Psoas muscle (tissue), 8 donors: Measurements from ENCODE around the gene WNT3. TPM values are rescaled to one million over a fixed set of nuclear protein-coding genes. Genes with fewer than 3 reads are reported as not detected.
"Not testable (repeated sequence)": the region's sequence is repeated elsewhere in the genome, so short reads cannot be mapped to it uniquely, and the experiment has no call there.

ENCODE experiments used
- ATAC-seq, 4 donors: fragments of 200-7000 bp; cut with Tn5 transposase; one replicate each; pipeline ENCODE4 v1.9.1; 2020; ENCODE audit warnings: moderate library complexity in 3 of 4, mild to moderate bottlenecking in 2 of 4
- DNase-seq, 2 donors: peaks; one replicate each; pipeline ENCODE4 v3.0.0-alpha.2; 2020
- H3K27ac ChIP-seq: fragments of 200-600 bp; one replicate; pipeline ENCODE4 v1.8.0; 2022
- H3K27me3 ChIP-seq, 3 donors: fragments of 200-600 bp in 1 of 3; one replicate each; pipeline versions ENCODE4 v1.6.1 to v1.8.0; 2013 to 2022; ENCODE audit warnings: low read length in 2 of 3, mild to moderate bottlenecking in 2 of 3, moderate library complexity in 1 of 3; ENCODE audit not compliant: insufficient read depth in 3 of 3
- H3K36me3 ChIP-seq, 2 donors: fragments of 200-600 bp in 1 of 2; one replicate each; pipeline versions ENCODE4 v1.6.1 to v1.8.0; 2013 to 2022; ENCODE audit warnings: low read depth in 1 of 2, mild to moderate bottlenecking in 1 of 2, moderate library complexity in 1 of 2; ENCODE audit not compliant: insufficient read depth in 1 of 2
- H3K4me1 ChIP-seq: fragments of 200-600 bp; one replicate; pipeline ENCODE4 v1.8.0; 2022
- H3K4me3 ChIP-seq: fragments of 200-600 bp; one replicate; pipeline ENCODE4 v1.8.0; 2022; ENCODE audit warnings: mild to moderate bottlenecking
- H3K9me3 ChIP-seq: fragments of 200-600 bp; one replicate; pipeline ENCODE4 v1.8.0; 2022
- CTCF ChIP-seq: fragments of 200-600 bp; IDR thresholded peaks from one replicate; pipeline ENCODE4 v1.8.0; 2022; ENCODE audit warnings: antibody characterized with exemption
- WGBS, 3 donors: extraction: QIAGEN DNeasy Blood & Tissue Kit; methylation state at CpG; one replicate each; pipeline versions ENCODE4 v1.1.6 to v1.1.7; 2013; 5-methylcytosine and 5-hydroxymethylcytosine counted together
- intact Hi-C, 2 donors: fragments of 100-400 bp; cut with DNase I; formaldehyde crosslinking; loops; one replicate each; pipeline versions ENCODE4 v1.11.0 to v1.14.2; 2022
- polyA plus RNA-seq, 3 donors: library from polyadenylated mRNA; stranded (reverse); fragments of 200-250 nt; gene quantifications; one replicate each; pipeline ENCODE4 v1.2.3, GENCODE V29; 2013
- total RNA-seq, 4 donors: library from RNA; stranded (reverse); fragmentation: NEBNext Ultra II Directional in 2 of 4; extraction: Animal tissue kit (Norgen Biotek cat#: 25700) in 2 of 4; gene quantifications; one replicate each; pipeline versions ENCODE4 v1.2.1 to v1.2.4, GENCODE V29; 2021 to 2023
- donor health status: healthy with polysubstance abuse.
- donor health status: DM: no; HTN: no; CAD: no; lungs with moderate emphysema.
- donor health status: Bipolar disorder and iron deficiency.
- donor health status: healthy.
- donor health status: DM: yes; HTN: yes; CAD: no.
- donor health status: DM: no; HTN: no; CAD: no.
- donor health status: DM: no; HTN: no; CAD: no.
- donor health status: DM: yes; HTN: yes; CAD: no.

Gene WNT3
- total and polyA plus RNA-seq, 7 donors, result 0.06 to 0.36 (median 0.10) TPM; not detected in 2

- Histone ChIP-seq H3K27me3 (peaks cover 0 to 5% (median 3%) of the 10 kb centered on the region in 3 donors), H3K4me1 (no peaks in the 10 kb centered on the region), H3K36me3 (no peaks in the 10 kb centered on the region), H3K4me3 (no peak overlapping the region), H3K9me3 (no peaks in the 10 kb centered on the region), H3K27ac (no peak overlapping the region)
- DNase-seq (no peak), ATAC-seq (no peak)
- no peak for TF ChIP-seq CTCF
- 83 to 92% (median 86%) methylated on average over 3 of the region's 3 CpGs for WGBS, 3 donors
- intact Hi-C loops, result no loop called here
These were observed 55.1 kb downstream of the WNT3 start for GRCh38 chr17:46763416-46763815.

DNA sequence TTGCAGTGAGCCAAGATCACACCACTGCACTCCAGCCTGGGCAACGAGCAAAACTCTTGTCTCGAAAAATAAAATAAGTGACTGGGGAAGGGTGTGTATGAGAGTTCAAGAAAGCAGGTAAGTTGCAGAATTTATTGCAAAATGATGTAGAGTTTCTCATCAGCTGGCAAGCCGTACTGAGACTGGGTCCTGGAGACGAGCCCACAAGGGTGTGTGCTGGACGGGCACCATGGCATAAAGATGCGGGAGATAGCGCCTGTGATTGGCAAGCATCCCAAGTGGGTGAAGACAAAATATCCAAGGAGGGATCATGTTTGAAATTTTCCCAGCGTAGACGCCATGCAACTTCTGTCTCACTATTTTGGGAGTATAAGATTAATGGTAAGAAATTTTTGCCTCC lies 59.4 kb downstream of the WNT3 start:
- 74 to 88% (median 75%) methylated on average over 9 of the region's 9 CpGs for WGBS, 3 donors
- Histone ChIP-seq H3K9me3 (no peaks in the 10 kb centered on the region), H3K27ac (no peak overlapping the region), H3K4me3 (no peak overlapping the region), H3K4me1 (no peaks in the 10 kb centered on the region), H3K27me3 (no peaks in the 10 kb centered on the region), H3K36me3 (peaks cover 14 to 39% of the 10 kb centered on the region in 2 donors)
- DNase-seq (no peak), ATAC-seq (peak in 1 of 4 donors; percentile 28)
- intact Hi-C loops, result no loop called here
- no peak for TF ChIP-seq CTCF

- intact Hi-C loops, result no loop called here
- no peaks in the 10 kb centered on the region for H3K27me3 ChIP-seq
- H3K36me3 ChIP-seq, result peaks cover 14 to 45% of the 10 kb centered on the region in 2 donors
- no peak overlapping the region for H3K4me3 ChIP-seq
- no peak for TF ChIP-seq CTCF
- DNase-seq (no peak), ATAC-seq (no peak)
- no peak overlapping the region for H3K27ac ChIP-seq
- no peaks in the 10 kb centered on the region for H3K9me3 ChIP-seq
- 94 to 97% (median 95%) methylated on average over 5 of the region's 5 CpGs for WGBS, 3 donors
- H3K4me1 ChIP-seq, result no peaks in the 10 kb centered on the region
These were observed 59.9 kb downstream of the WNT3 start for GRCh38 chr17:46758614-46759013.

DNA sequence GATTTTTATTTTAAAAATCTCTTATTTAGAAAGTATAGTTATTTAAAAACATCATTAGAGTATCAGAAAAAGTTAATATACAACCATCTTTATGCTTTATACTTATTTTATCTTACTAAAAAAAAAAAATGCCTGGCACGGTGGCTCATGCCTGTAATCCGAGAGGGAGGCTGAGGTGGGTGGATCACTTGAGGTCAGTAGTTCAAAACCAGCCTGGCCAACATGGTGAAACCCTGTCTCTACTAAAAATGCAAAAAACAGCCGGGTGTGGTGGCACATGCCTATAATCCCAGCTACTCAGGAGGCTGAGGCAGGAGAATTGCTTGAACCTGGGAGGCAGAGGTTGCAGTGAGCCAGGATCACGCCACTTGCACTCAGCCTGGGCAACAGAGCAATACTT lies 60.9 kb downstream of the WNT3 start:
- intact Hi-C loops, DNase-seq, ATAC-seq, H3K27ac ChIP-seq, H3K4me1 ChIP-seq, H3K4me3 ChIP-seq, H3K27me3 ChIP-seq, H3K9me3 ChIP-seq: not testable (repeated sequence)
- 62 to 72% (median 63%) methylated on average over 4 of the region's 4 CpGs for WGBS, 3 donors
- peaks cover 14 to 55% of the 10 kb centered on the region in 2 donors for H3K36me3 ChIP-seq

- intact Hi-C loops, result no loop called here
- DNase-seq (no peak), ATAC-seq (no peak)
- Histone ChIP-seq H3K9me3 (no peaks in the 10 kb centered on the region), H3K36me3 (peaks cover 14 to 62% of the 10 kb centered on the region in 2 donors), H3K4me3 (no peak overlapping the region), H3K27me3 (no peaks in the 10 kb centered on the region), H3K4me1 (no peaks in the 10 kb centered on the region), H3K27ac (no peak overlapping the region)
- TF ChIP-seq CTCF, result no peak
- 84 to 89% (median 84%) methylated on average over 2 of the region's 2 CpGs for WGBS, 3 donors
These were observed 61.6 kb downstream of the WNT3 start for GRCh38 chr17:46756861-46757260.
